ENCODE results near the gene BIN1.

The BIN1 gene

GRCh38 chr2:127052771-127053691 lies 53.9 kb downstream of the BIN1 start:
- TF ChIP-seq TAF1 (IDR thresholded peaks at IDR 0.05; ENCODE audit: borderline replicate concordance, insufficient read depth, low read length) (no peak), FOXP2 (optimal IDR thresholded peaks at IDR 0.05; ENCODE audit: borderline replicate concordance, extremely low read depth, extremely low read length, insufficient read depth) (no peak), POLR2AphosphoS5 (IDR thresholded peaks at IDR 0.05; ENCODE audit: low read depth, low read length) (no peak), SIN3A (IDR thresholded peaks at IDR 0.05; ENCODE audit: borderline replicate concordance, insufficient read depth, low read length) (no peak)
- TF ChIP-seq, protein P1, sequence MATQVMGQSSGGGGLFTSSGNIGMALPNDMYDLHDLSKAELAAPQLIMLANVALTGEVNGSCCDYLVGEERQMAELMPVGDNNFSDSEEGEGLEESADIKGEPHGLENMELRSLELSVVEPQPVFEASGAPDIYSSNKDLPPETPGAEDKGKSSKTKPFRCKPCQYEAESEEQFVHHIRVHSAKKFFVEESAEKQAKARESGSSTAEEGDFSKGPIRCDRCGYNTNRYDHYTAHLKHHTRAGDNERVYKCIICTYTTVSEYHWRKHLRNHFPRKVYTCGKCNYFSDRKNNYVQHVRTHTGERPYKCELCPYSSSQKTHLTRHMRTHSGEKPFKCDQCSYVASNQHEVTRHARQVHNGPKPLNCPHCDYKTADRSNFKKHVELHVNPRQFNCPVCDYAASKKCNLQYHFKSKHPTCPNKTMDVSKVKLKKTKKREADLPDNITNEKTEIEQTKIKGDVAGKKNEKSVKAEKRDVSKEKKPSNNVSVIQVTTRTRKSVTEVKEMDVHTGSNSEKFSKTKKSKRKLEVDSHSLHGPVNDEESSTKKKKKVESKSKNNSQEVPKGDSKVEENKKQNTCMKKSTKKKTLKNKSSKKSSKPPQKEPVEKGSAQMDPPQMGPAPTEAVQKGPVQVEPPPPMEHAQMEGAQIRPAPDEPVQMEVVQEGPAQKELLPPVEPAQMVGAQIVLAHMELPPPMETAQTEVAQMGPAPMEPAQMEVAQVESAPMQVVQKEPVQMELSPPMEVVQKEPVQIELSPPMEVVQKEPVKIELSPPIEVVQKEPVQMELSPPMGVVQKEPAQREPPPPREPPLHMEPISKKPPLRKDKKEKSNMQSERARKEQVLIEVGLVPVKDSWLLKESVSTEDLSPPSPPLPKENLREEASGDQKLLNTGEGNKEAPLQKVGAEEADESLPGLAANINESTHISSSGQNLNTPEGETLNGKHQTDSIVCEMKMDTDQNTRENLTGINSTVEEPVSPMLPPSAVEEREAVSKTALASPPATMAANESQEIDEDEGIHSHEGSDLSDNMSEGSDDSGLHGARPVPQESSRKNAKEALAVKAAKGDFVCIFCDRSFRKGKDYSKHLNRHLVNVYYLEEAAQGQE (IDR thresholded peaks at IDR 0.05; ENCODE audit: insufficient read depth in 1 of 2, low read depth in 2 of 2, low read length in 2 of 2), result no peak

DNA sequence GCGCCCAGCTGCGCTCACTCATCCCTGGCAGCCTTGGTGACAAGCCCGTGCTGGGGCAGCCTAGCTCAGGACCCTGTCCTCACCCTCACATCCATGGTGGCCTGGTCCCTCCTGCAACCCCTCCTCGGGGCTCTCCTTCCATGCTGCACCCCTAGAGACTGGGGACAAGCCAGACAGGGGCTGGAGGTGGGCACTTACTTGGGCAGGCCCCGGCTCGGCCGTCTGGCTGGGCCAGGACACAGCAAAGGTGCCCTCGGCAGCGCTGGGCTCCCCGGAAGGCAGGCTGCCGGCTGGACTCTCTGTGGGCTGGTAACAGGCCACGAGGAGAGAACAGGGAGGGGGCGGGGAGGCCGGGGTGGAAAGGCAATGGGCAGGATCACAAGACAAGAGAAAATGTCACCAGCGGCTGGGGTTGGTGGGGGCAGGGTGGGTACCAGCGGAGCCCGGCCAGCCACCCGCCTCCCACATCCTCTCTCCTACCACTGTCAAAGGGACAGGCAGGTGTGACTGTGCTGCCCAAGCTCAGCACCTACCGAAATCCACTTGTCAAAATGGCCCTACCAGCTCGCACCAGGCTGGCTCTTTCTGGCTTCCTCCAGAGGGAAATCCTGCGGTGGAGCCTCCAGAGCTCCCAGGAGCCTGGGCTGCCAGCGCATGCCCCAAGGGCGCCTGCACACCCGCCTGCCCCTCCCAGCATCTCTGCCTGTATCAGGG lies 54.7 kb downstream of the BIN1 start:
- no peak for TF ChIP-seq POLR2AphosphoS5 (IDR thresholded peaks at IDR 0.05; ENCODE audit: low read depth, low read length)
- TF ChIP-seq, protein P1 (IDR thresholded peaks at IDR 0.05; ENCODE audit: insufficient read depth in 1 of 2, low read depth in 2 of 2, low read length in 2 of 2), result no peak
- no peak for TF ChIP-seq SIN3A (IDR thresholded peaks at IDR 0.05; ENCODE audit: borderline replicate concordance, insufficient read depth, low read length)
- no peak for TF ChIP-seq FOXP2 (optimal IDR thresholded peaks at IDR 0.05; ENCODE audit: borderline replicate concordance, extremely low read depth, extremely low read length, insufficient read depth)
- TF ChIP-seq TAF1 (IDR thresholded peaks at IDR 0.05; ENCODE audit: borderline replicate concordance, insufficient read depth, low read length), result no peak

GRCh38 chr2:127051116-127052056 lies 55.6 kb downstream of the BIN1 start:
- TF ChIP-seq FOXP2 (optimal IDR thresholded peaks at IDR 0.05; ENCODE audit: borderline replicate concordance, extremely low read depth, extremely low read length, insufficient read depth), result no peak
- TF ChIP-seq, protein P1 (IDR thresholded peaks at IDR 0.05; ENCODE audit: insufficient read depth in 1 of 2, low read depth in 2 of 2, low read length in 2 of 2), result no peak
- TF ChIP-seq SIN3A (IDR thresholded peaks at IDR 0.05; ENCODE audit: borderline replicate concordance, insufficient read depth, low read length), result no peak
- no peak for TF ChIP-seq TAF1 (IDR thresholded peaks at IDR 0.05; ENCODE audit: borderline replicate concordance, insufficient read depth, low read length)
- no peak for TF ChIP-seq POLR2AphosphoS5 (IDR thresholded peaks at IDR 0.05; ENCODE audit: low read depth, low read length)

GRCh38 chr2:127050803-127051115 lies 56.2 kb downstream of the BIN1 start:
- TF ChIP-seq FOXP2 (optimal IDR thresholded peaks at IDR 0.05; ENCODE audit: borderline replicate concordance, extremely low read depth, extremely low read length, insufficient read depth) (no peak), SIN3A (IDR thresholded peaks at IDR 0.05; ENCODE audit: borderline replicate concordance, insufficient read depth, low read length) (no peak), TAF1 (IDR thresholded peaks at IDR 0.05; ENCODE audit: borderline replicate concordance, insufficient read depth, low read length) (no peak), POLR2AphosphoS5 (IDR thresholded peaks at IDR 0.05; ENCODE audit: low read depth, low read length) (no peak)
- TF ChIP-seq, protein P1 (IDR thresholded peaks at IDR 0.05; ENCODE audit: insufficient read depth in 1 of 2, low read depth in 2 of 2, low read length in 2 of 2), result no peak

All from PFSK-1 (cell line).